Trophoblast cell (in vitro differentiated cells and primary cell): ENCODE data around the gene KAT6B.

Source experiments
- DNase-seq, 2 donors: peaks; one replicate each; pipeline ENCODE4 v3.0.0-alpha.2; 2016
- H2AFZ ChIP-seq: 2 replicates; pipeline ENCODE4 v1.6.1; 2013; ENCODE audit warnings: low read length, moderate library complexity, mild to moderate bottlenecking; ENCODE audit not compliant: insufficient read depth, poor library complexity
- H2AK5ac ChIP-seq: 2 replicates; pipeline ENCODE4 v1.6.1; 2013; ENCODE audit warnings: mild to moderate bottlenecking, low read length
- H2BK120ac ChIP-seq: 2 replicates; pipeline ENCODE4 v1.6.1; 2013; ENCODE audit warnings: low read length, mild to moderate bottlenecking, moderate library complexity; ENCODE audit not compliant: insufficient read depth, poor library complexity
- H2BK12ac ChIP-seq: 2 replicates; pipeline ENCODE4 v1.6.1; 2013; ENCODE audit warnings: mild to moderate bottlenecking, low read length, moderate library complexity
- H2BK5ac ChIP-seq: 2 replicates; pipeline ENCODE4 v1.6.1; 2013; ENCODE audit warnings: low read length, low read depth, moderate library complexity, mild to moderate bottlenecking; ENCODE audit not compliant: poor library complexity
- H3K14ac ChIP-seq: 2 replicates; pipeline ENCODE4 v1.6.1; 2013; ENCODE audit warnings: mild to moderate bottlenecking, low read length
- H3K18ac ChIP-seq: 2 replicates; pipeline ENCODE4 v1.6.1; 2013; ENCODE audit warnings: mild to moderate bottlenecking, low read length
- H3K23ac ChIP-seq: 2 replicates; pipeline ENCODE4 v1.6.1; 2013; ENCODE audit warnings: low read length
- H3K27ac ChIP-seq: 2 replicates; pipeline ENCODE4 v1.5.1; 2013; ENCODE audit warnings: low read depth, mild to moderate bottlenecking, inconsistent platforms, low read length, moderate library complexity
- H3K27me3 ChIP-seq: 2 replicates; pipeline ENCODE4 v1.6.1; 2013; ENCODE audit warnings: inconsistent platforms, mild to moderate bottlenecking, low read length, moderate library complexity; ENCODE audit not compliant: insufficient read depth
- H3K36me3 ChIP-seq, 2 experiments: 1 replicate in 1 of 2; 2 replicates in 1 of 2; pipeline ENCODE4 v1.6.1; 2013; ENCODE audit warnings: low read length in 2 of 2, mild to moderate bottlenecking in 2 of 2, moderate library complexity in 1 of 2; ENCODE audit not compliant: insufficient read depth in 2 of 2, control insufficient read depth in 1 of 2
- H3K4ac ChIP-seq: 2 replicates; pipeline ENCODE4 v1.6.1; 2013; ENCODE audit warnings: low read depth, mild to moderate bottlenecking, low read length, moderate library complexity
- H3K4me1 ChIP-seq, 2 experiments: 1 replicate in 1 of 2; 2 replicates in 1 of 2; pipeline ENCODE4 v1.6.1; 2013; ENCODE audit warnings: low read length in 2 of 2, mild to moderate bottlenecking in 2 of 2, moderate library complexity in 1 of 2; ENCODE audit not compliant: insufficient read depth in 2 of 2, control insufficient read depth in 1 of 2
- H3K4me2 ChIP-seq: 2 replicates; pipeline ENCODE4 v1.6.1; 2013; ENCODE audit warnings: inconsistent platforms, mild to moderate bottlenecking, low read length, moderate library complexity
- H3K4me3 ChIP-seq: 2 replicates; pipeline ENCODE4 v1.5.1; 2013; ENCODE audit warnings: mild to moderate bottlenecking, low read depth, low read length, inconsistent platforms
- H3K79me1 ChIP-seq: one replicate; pipeline ENCODE4 v1.6.1; 2013; ENCODE audit warnings: low read length
- H3K79me2 ChIP-seq: 2 replicates; pipeline ENCODE4 v1.6.1; 2013; ENCODE audit warnings: low read length, mild to moderate bottlenecking; ENCODE audit not compliant: control insufficient read depth, insufficient read depth, poor library complexity
- H3K9ac ChIP-seq: 2 replicates; pipeline ENCODE4 v1.6.1; 2013; ENCODE audit warnings: mild to moderate bottlenecking, low read length
- H3K9me3 ChIP-seq: 2 replicates; pipeline ENCODE4 v1.6.1; 2013; ENCODE audit warnings: low read depth, mild to moderate bottlenecking, control low read depth, inconsistent platforms, low read length; ENCODE audit not compliant: insufficient read depth
- H4K12ac ChIP-seq: 2 replicates; pipeline ENCODE4 v1.6.1; 2013; ENCODE audit warnings: low read depth, mild to moderate bottlenecking, low read length, moderate library complexity
- H4K8ac ChIP-seq: 2 replicates; pipeline ENCODE4 v1.6.1; 2013; ENCODE audit warnings: low read depth, mild to moderate bottlenecking, low read length, moderate library complexity
- H4K91ac ChIP-seq: one replicate; pipeline ENCODE4 v1.6.1; 2013; ENCODE audit warnings: low read depth, mild to moderate bottlenecking, low read length, moderate library complexity
- WGBS: extraction: QIAGEN DNeasy Blood & Tissue Kit; methylation state at CpG from one replicate; pipeline ENCODE4 v1.1.7; 2013; ENCODE audit warnings: missing lambda C conversion rate; ENCODE audit not compliant: insufficient read length, insufficient coverage; ENCODE audit errors: extremely low coverage; 5-methylcytosine and 5-hydroxymethylcytosine counted together

KAT6B gene

GRCh38 chr10:75057680-75058079 is 231.3 kb downstream of the KAT6B start:
- no peak overlapping the region for H3K18ac ChIP-seq
- DNase-seq = no peak
- no peak overlapping the region for H3K4me2 ChIP-seq
- H4K91ac ChIP-seq = no peak overlapping the region
- no peaks in the 10 kb centered on the region for H3K79me1 ChIP-seq
- H3K14ac ChIP-seq = no peak overlapping the region
- no peak overlapping the region for H2AK5ac ChIP-seq
- no peaks in the 10 kb centered on the region for H3K27me3 ChIP-seq
- peak overlapping the region; percentile 2 for H4K8ac ChIP-seq
- no peak overlapping the region for H3K23ac ChIP-seq
- peaks cover 0 to 4% of the 10 kb centered on the region in 2 experiments for H3K4me1 ChIP-seq
- H3K79me2 ChIP-seq = no peaks in the 10 kb centered on the region
- H3K9ac ChIP-seq = no peak overlapping the region
- H2AFZ ChIP-seq = peak overlapping the region; percentile 6
- H2BK120ac ChIP-seq = no peak overlapping the region
- no peak overlapping the region for H2BK12ac ChIP-seq
- H4K12ac ChIP-seq = no peak overlapping the region
- peaks cover 1% of the 10 kb centered on the region for H3K9me3 ChIP-seq
- H3K36me3 ChIP-seq = no peaks in the 10 kb centered on the region
- H3K4me3 ChIP-seq = no peak overlapping the region
- H3K4ac ChIP-seq = no peak overlapping the region
- no peak overlapping the region for H3K27ac ChIP-seq
- WGBS = no CpG with 5 or more reads among the region's 4 CpGs
- no peak overlapping the region for H2BK5ac ChIP-seq

GRCh38 chr10:75058161-75058560 is 231.8 kb downstream of the KAT6B start:
- H3K4me1 ChIP-seq = peaks cover 0 to 4% of the 10 kb centered on the region in 2 experiments
- no peak overlapping the region for H2BK120ac ChIP-seq
- H3K9ac ChIP-seq = no peak overlapping the region
- no peak overlapping the region for H3K4ac ChIP-seq
- H3K27ac ChIP-seq = no peak overlapping the region
- H3K79me1 ChIP-seq = no peaks in the 10 kb centered on the region
- H3K23ac ChIP-seq = no peak overlapping the region
- no peak overlapping the region for H2BK12ac ChIP-seq
- H3K14ac ChIP-seq = no peak overlapping the region
- H2BK5ac ChIP-seq = no peak overlapping the region
- H2AK5ac ChIP-seq = no peak overlapping the region
- H3K79me2 ChIP-seq = no peaks in the 10 kb centered on the region
- H4K12ac ChIP-seq = no peak overlapping the region
- no peak for DNase-seq
- no peaks in the 10 kb centered on the region for H3K27me3 ChIP-seq
- WGBS = no CpG with 5 or more reads among the region's 10 CpGs
- H3K18ac ChIP-seq = no peak overlapping the region
- H4K8ac ChIP-seq = no peak overlapping the region
- no peak overlapping the region for H4K91ac ChIP-seq
- H3K36me3 ChIP-seq = no peaks in the 10 kb centered on the region
- no peak overlapping the region for H3K4me3 ChIP-seq
- H3K9me3 ChIP-seq = peaks cover 1% of the 10 kb centered on the region
- no peak overlapping the region for H3K4me2 ChIP-seq
- H2AFZ ChIP-seq = peak overlapping the region; percentile 6

- no peak for DNase-seq
- no peak overlapping the region for H3K4ac ChIP-seq
- no peak overlapping the region for H4K12ac ChIP-seq
- no peak overlapping the region for H2AFZ ChIP-seq
- no peak overlapping the region for H2BK5ac ChIP-seq
- no peak overlapping the region for H2BK120ac ChIP-seq
- no peak overlapping the region for H3K4me3 ChIP-seq
- no peak overlapping the region for H4K8ac ChIP-seq
- no peak overlapping the region for H4K91ac ChIP-seq
- no peak overlapping the region for H3K14ac ChIP-seq
- WGBS = no CpG with 5 or more reads among the region's 15 CpGs
- H3K4me2 ChIP-seq = no peak overlapping the region
- no peak overlapping the region for H3K23ac ChIP-seq
- peaks cover 1% of the 10 kb centered on the region for H3K9me3 ChIP-seq
- no peak overlapping the region for H3K18ac ChIP-seq
- H2AK5ac ChIP-seq = no peak overlapping the region
- H3K79me2 ChIP-seq = no peaks in the 10 kb centered on the region
- H3K27ac ChIP-seq = no peak overlapping the region
- H3K4me1 ChIP-seq = peaks cover 0 to 4% of the 10 kb centered on the region in 2 experiments
- no peaks in the 10 kb centered on the region for H3K79me1 ChIP-seq
- H2BK12ac ChIP-seq = no peak overlapping the region
- H3K36me3 ChIP-seq = no peaks in the 10 kb centered on the region
- H3K9ac ChIP-seq = no peak overlapping the region
- no peaks in the 10 kb centered on the region for H3K27me3 ChIP-seq
Measured at GRCh38 chr10:75061709-75062505, 235.5 kb downstream of the KAT6B start.

- no peak overlapping the region for H4K8ac ChIP-seq
- no peak overlapping the region for H2AFZ ChIP-seq
- no peak overlapping the region for H3K27ac ChIP-seq
- H3K79me1 ChIP-seq = no peaks in the 10 kb centered on the region
- peaks cover 0 to 4% of the 10 kb centered on the region in 2 experiments for H3K4me1 ChIP-seq
- H4K12ac ChIP-seq = no peak overlapping the region
- H2BK12ac ChIP-seq = no peak overlapping the region
- H3K18ac ChIP-seq = no peak overlapping the region
- no peaks in the 10 kb centered on the region for H3K27me3 ChIP-seq
- WGBS = no CpG with 5 or more reads among the region's 10 CpGs
- DNase-seq = no peak
- H2BK120ac ChIP-seq = no peak overlapping the region
- H2BK5ac ChIP-seq = no peak overlapping the region
- H3K36me3 ChIP-seq = no peaks in the 10 kb centered on the region
- H3K9me3 ChIP-seq = peaks cover 4% of the 10 kb centered on the region
- no peak overlapping the region for H2AK5ac ChIP-seq
- H3K79me2 ChIP-seq = no peaks in the 10 kb centered on the region
- H3K4me2 ChIP-seq = no peak overlapping the region
- no peak overlapping the region for H4K91ac ChIP-seq
- no peak overlapping the region for H3K23ac ChIP-seq
- H3K14ac ChIP-seq = no peak overlapping the region
- H3K9ac ChIP-seq = no peak overlapping the region
- H3K4me3 ChIP-seq = no peak overlapping the region
- H3K4ac ChIP-seq = no peak overlapping the region
Measured at GRCh38 chr10:75062506-75063299, 236.3 kb downstream of the KAT6B start.
